Small intestine (tissue), 7 donors: Measurements from ENCODE around the gene UTP25. TPM values are rescaled to one million over a fixed set of nuclear protein-coding genes. Genes with fewer than 3 reads are reported as not detected.
A peak's percentile ranks its signal among the peaks of the same experiment; 100 is the strongest.

Source experiments
- DNase-seq, 2 donors: peaks; one replicate each; pipeline versions ENCODE4 v3.0.0 to v3.0.0-alpha.2; 2013
- FAIRE-seq: peaks from 2 replicates; lab custom pipeline; 2012; peaks lifted over from hg19 to GRCh38; lab: Jason Lieb, UNC
- H3K27ac ChIP-seq, 3 donors: one replicate each; pipeline ENCODE4 v1.5.1; 2013; ENCODE audit warnings: low read length in 2 of 3, mild to moderate bottlenecking in 2 of 3, control low read depth in 1 of 3, inconsistent platforms in 1 of 3, low read depth in 1 of 3, moderate library complexity in 1 of 3
- H3K27me3 ChIP-seq, 3 donors: one replicate each; pipeline ENCODE4 v1.6.1; 2013; ENCODE audit warnings: low read length in 3 of 3, inconsistent platforms in 1 of 3; ENCODE audit not compliant: control insufficient read depth in 3 of 3, insufficient read depth in 3 of 3
- H3K36me3 ChIP-seq, 3 donors: one replicate each; pipeline ENCODE4 v1.6.1; 2013; ENCODE audit warnings: low read length in 3 of 3, inconsistent platforms in 1 of 3, low read depth in 1 of 3, mild to moderate bottlenecking in 1 of 3, moderate library complexity in 1 of 3; ENCODE audit not compliant: control insufficient read depth in 3 of 3, insufficient read depth in 2 of 3
- H3K4me1 ChIP-seq, 3 donors: one replicate each; pipeline ENCODE4 v1.6.1; 2013; ENCODE audit warnings: low read length in 2 of 3, inconsistent platforms in 1 of 3, low read depth in 1 of 3, mild to moderate bottlenecking in 1 of 3, moderate library complexity in 1 of 3; ENCODE audit not compliant: control insufficient read depth in 3 of 3, insufficient read depth in 2 of 3
- H3K4me3 ChIP-seq, 3 donors: one replicate each; pipeline ENCODE4 v1.5.1; 2013; ENCODE audit warnings: low read length in 3 of 3, control low read depth in 1 of 3, inconsistent platforms in 1 of 3, low read depth in 1 of 3, mild to moderate bottlenecking in 1 of 3, moderate library complexity in 1 of 3
- H3K9me3 ChIP-seq, 2 donors: one replicate each; pipeline ENCODE4 v1.6.1; 2013; ENCODE audit warnings: low read depth in 1 of 2, low read length in 1 of 2; ENCODE audit not compliant: control insufficient read depth in 2 of 2, insufficient read depth in 1 of 2
- WGBS, 3 donors: extraction: QIAGEN DNeasy Blood & Tissue Kit; methylation state at CpG; one replicate each; pipeline ENCODE4 v1.1.7; 2013; 5-methylcytosine and 5-hydroxymethylcytosine counted together
- polyA plus RNA-seq, 4 donors: library from polyadenylated mRNA; stranded (reverse) in 3 of 4; unstranded in 1 of 4; fragments of 200-250 nt in 3 of 4; fragments of 120-200 nt in 1 of 4; gene quantifications; one replicate each; pipeline versions ENCODE4 v1.2.1 to v1.2.3, GENCODE V29; 2013
- donor health status: healthy with polysubstance abuse.
- donor health status: control.
- donor health status: control.
- donor health status: Bipolar disorder and iron deficiency.
- donor health status: healthy.

The UTP25 gene
- polyA plus RNA-seq, 4 donors, result 0.89 to 9.8 (median 2.2) TPM

DNA sequence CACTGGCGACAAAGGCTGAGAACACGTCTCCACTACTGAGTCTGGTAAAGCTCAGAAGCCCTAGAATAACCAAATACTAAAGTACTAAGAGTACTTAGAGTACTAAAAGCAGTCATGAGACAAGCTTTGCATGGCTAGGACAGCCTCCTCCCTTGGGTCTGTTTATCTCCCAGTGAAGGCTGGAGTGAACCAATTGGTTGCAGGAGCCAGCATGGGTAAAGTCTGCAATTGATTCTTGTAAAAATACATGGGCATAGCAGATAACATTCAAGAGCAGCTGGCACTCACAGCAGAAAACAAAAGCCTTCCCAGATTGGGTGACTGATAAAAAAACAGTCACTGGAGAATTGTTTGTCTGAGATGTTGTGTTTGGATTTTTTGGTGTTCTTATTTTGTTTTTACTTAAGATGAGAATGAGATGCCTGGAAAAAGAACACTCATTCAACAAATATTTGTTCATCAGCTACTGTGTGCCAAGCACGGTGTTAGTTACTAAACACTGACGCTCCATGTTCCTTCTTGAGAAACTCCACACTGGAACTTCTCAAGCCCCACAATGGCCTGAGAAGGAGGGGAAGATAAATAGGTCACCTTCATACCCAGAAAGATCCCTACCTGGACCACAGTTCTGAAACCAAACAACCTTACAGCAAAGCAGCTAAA, 25.5 kb upstream of the UTP25 start:
- Histone ChIP-seq H3K9me3 (no peaks in the 10 kb centered on the region), H3K27ac (peak overlapping the region; percentile 14 to 75 (median 62)), H3K4me3 (no peak overlapping the region), H3K4me1 (peaks cover 0 to 49% (median 10%) of the 10 kb centered on the region in 3 donors), H3K36me3 (peaks cover 0 to 29% (median 2%) of the 10 kb centered on the region in 3 donors), H3K27me3 (no peaks in the 10 kb centered on the region)
- peak; percentile 62 to 81 for DNase-seq
- WGBS, 3 donors, result 22 to 62% (median 41%) methylated on average over 4 of the region's 4 CpGs
- FAIRE-seq, result no peak

DNA sequence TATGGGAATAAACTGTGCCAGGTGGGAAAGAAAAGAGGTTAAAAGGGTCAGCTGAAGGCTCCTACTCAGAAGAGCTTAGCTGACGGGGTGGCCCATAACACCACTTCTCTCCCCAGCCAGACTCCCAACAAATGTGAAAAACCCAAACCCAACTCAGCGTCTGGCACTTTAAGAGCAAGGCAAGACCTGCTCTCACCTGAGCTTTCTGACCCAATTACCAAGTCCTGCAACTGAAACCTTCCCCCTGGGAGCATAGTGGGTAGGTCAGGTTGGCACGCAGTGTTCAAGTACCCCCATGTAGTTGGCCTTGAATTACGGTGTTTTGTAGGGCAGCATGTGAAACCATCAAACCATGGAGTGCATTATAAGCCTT, 25.0 kb upstream of the UTP25 start:
- no peaks in the 10 kb centered on the region for H3K9me3 ChIP-seq
- FAIRE-seq, result no peak
- 22 to 71% (median 53%) methylated on average over 4 of the region's 4 CpGs for WGBS, 3 donors
- peaks cover 3 to 49% (median 11%) of the 10 kb centered on the region in 3 donors for H3K4me1 ChIP-seq
- peak overlapping the region in 2 of 3 donors; percentile 14 to 75 for H3K27ac ChIP-seq
- no peak for DNase-seq
- H3K27me3 ChIP-seq, result no peaks in the 10 kb centered on the region
- H3K4me3 ChIP-seq, result no peak overlapping the region
- peaks cover 0 to 26% (median 2%) of the 10 kb centered on the region in 3 donors for H3K36me3 ChIP-seq

DNA sequence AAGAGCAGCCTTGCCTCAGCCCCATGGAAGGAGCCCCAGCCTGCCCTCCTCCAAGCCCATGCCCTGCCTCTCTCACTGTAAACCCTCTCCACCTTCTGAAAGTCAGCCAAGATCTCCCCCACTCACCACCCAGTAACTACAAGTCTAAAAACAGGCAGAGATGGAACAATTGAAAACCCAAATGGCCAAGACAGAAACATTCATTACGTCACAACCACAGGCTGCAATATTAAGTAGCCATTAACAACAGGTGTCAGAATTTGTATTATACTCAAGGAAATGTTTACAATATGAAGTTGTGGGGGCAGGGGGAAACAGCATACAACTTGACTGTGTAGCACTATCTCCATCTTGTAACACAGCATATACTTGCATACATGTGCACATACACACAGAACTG, 24.2 kb upstream of the UTP25 start:
- FAIRE-seq, result no peak
- Histone ChIP-seq H3K4me3 (no peak overlapping the region), H3K27ac (peak overlapping the region in 1 of 3 donors; percentile 26), H3K4me1 (peaks cover 3 to 49% (median 11%) of the 10 kb centered on the region in 3 donors), H3K9me3 (no peaks in the 10 kb centered on the region), H3K36me3 (peaks cover 0 to 19% (median 2%) of the 10 kb centered on the region in 3 donors), H3K27me3 (no peaks in the 10 kb centered on the region)
- no peak for DNase-seq
- 23 to 63% (median 39%) methylated on average over 1 of the region's 1 CpG for WGBS, 3 donors

DNA sequence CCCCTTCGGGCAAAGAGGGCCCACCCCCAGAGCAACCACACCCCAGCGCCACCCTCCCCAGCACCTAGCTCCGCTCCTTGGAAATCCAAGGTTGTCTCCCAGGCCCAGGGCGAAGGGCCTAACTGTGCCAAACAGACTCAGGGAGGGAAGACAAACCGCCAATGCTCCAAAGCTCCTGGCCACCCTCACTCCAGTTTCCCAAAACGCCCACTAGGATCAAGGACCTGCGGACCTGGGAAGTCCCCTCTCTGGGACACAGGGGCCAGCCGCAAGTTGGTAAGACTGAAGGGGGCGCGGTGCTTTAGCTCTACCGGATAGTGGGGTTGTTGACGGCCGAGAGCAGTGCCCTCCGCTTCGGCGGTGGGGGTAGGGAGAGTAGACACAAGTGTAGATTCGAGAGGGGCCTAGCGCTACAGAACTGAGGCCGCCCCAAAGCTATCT, 22.4 kb upstream of the UTP25 start:
- peaks cover 3 to 60% (median 11%) of the 10 kb centered on the region in 3 donors for H3K4me1 ChIP-seq
- H3K27me3 ChIP-seq, result no peaks in the 10 kb centered on the region
- peak overlapping the region; percentile 81 to 86 (median 81) for H3K27ac ChIP-seq
- 16 to 33% (median 16%) methylated on average over 19 of the region's 19 CpGs for WGBS, 3 donors
- FAIRE-seq, result no peak
- DNase-seq, result peak; percentile 54 to 69
- H3K36me3 ChIP-seq, result peaks cover 0 to 13% (median 2%) of the 10 kb centered on the region in 3 donors
- peak overlapping the region; percentile 39 to 91 (median 74) for H3K4me3 ChIP-seq
- no peaks in the 10 kb centered on the region for H3K9me3 ChIP-seq

DNA sequence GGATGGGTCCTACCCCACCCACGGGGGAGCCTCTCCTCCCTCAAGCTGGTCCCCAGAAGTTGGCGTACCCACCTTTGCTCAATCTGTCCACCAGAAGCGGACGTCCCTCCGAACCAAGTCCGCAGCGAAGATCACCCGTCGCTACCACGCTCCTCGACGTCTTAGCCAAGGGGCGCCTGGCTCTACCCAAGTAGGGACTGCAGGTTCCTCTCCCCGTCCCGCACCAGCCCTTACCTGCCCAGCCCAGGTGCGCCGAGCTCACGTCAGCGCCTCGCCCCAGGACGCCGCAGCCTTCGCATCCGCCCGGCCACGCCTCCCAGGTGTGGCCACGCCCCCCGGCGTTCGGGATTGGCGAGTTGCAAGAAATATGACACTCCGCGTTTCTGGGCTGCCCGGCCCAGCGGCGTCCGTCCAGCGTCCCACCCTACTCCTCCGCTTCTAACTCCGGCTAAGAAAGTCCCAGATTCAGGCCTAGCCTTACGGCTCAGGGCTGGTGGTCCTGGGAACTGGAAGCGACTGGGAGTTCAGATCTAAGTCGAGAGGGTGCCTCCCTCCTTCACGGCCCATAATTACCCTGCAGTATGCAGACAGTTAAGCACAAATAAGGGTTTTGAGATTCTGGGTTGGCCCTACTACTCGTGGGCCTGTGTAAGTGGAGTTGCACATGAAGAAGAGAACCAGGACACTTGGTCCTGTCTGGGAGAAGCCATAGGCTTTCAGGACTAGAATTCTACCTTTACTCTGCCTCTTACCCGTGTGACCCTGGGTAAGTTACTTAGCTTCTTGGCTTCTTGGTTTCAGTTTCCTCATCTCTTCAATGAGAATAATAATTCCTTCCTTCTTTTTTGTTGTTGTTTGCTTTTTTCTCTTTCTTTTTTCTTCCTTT, 21.7 kb upstream of the UTP25 start, which contains the start of gene IRF6:
Gene IRF6 (minus strand): TSS at position 268 of the 886 bp plus-strand sequence. CDS start 4,729 bp downstream, outside the sequence.
- Histone ChIP-seq H3K9me3 (no peaks in the 10 kb centered on the region), H3K4me1 (peaks cover 3 to 59% (median 11%) of the 10 kb centered on the region in 3 donors), H3K27ac (peak within 1 kb of the TSS; percentile 82 to 87 (median 86)), H3K27me3 (no peaks in the 10 kb centered on the region), H3K36me3 (peaks cover 0 to 8% (median 2%) of the 10 kb centered on the region in 3 donors), H3K4me3 (peak within 1 kb of the TSS; percentile 39 to 91 (median 74))
- FAIRE-seq (no peak), DNase-seq (peak; percentile 97 to 98)
- 2 to 5% (median 4%) methylated on average over 46 of the region's 46 CpGs for WGBS, 3 donors

DNA sequence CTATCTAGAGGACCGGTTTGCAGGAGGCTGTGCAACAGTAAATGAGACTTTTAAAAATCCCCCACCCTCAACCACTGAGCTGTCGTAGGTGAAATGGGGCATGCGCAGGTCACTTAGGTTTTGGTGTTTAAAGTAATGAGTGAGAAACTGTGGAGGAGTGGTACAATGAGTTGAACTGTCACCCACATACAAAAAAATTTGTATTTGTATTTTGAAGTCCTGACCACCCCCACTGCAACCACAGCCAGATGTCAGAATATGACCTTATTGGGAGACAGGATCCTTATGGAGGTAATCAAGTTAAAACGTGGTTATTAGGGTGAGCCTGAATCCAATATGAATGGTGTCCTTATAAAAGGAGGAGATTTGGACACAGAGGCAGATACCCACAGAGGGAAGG, 20.3 kb upstream of the UTP25 start:
- H3K9me3 ChIP-seq, result no peaks in the 10 kb centered on the region
- peaks cover 3 to 48% (median 10%) of the 10 kb centered on the region in 3 donors for H3K4me1 ChIP-seq
- WGBS, 3 donors, result 71 to 79% (median 71%) methylated on average over 4 of the region's 4 CpGs
- peak overlapping the region in 1 of 3 donors; percentile 86 for H3K27ac ChIP-seq
- DNase-seq, result no peak
- H3K27me3 ChIP-seq, result no peaks in the 10 kb centered on the region
- H3K36me3 ChIP-seq, result peaks cover 0 to 3% (median 0%) of the 10 kb centered on the region in 3 donors
- no peak for FAIRE-seq
- no peak overlapping the region for H3K4me3 ChIP-seq

DNA sequence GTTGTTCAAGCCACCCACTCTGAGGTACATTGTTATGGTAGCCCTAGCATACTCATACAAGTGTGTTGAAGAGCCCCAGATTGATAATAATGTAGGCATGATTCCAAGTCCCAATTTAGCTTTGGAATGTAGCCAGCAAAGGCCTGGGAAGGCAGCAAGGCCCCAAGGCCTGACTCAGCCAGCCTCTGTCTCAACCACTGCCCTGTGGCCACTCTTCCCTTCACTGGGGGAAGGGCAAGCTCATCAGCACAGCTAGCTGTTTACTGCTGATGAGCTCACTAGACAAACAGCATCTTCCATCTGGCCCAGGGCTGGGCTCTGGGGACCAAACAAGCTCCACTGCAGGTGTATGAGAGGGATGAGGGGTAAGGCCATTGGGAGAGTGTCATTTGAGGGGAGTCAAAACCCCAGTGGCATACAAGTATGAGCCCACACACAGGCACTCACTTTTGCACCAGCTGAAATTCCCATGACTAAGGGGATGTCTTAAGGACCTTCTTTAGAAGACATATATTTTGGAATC, 19.7 kb upstream of the UTP25 start:
- Histone ChIP-seq H3K4me3 (no peak overlapping the region), H3K36me3 (no peaks in the 10 kb centered on the region), H3K4me1 (peaks cover 3 to 43% (median 6%) of the 10 kb centered on the region in 3 donors), H3K27ac (peak overlapping the region in 1 of 3 donors; percentile 86), H3K27me3 (no peaks in the 10 kb centered on the region), H3K9me3 (no peaks in the 10 kb centered on the region)
- FAIRE-seq (no peak), DNase-seq (peak; percentile 91 to 93)

DNA sequence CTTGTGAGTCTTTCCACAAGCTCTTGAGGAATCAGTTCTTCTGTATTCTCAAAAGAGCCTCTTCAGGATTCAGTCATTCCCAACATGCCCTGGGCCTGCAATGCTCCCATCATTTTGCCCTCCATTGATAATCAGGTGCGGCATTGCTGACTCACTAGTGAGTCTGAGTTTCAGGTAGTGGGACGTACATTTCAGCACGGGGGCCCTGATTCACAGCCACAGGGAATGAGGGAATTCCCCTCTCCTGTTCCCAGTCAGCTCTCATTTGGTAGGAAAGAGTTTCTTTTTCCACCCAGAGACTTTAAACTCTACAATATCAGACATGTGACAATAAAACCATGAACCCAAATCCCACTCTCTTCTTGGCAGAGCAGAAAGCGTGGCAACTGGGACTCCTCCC, 18.2 kb upstream of the UTP25 start:
- peak in 1 of 2 donors; percentile 78 for DNase-seq
- WGBS, 3 donors, result 45 to 70% (median 59%) methylated on average over 4 of the region's 4 CpGs
- H3K4me1 ChIP-seq, result peaks cover 2 to 35% (median 3%) of the 10 kb centered on the region in 3 donors
- no peaks in the 10 kb centered on the region for H3K36me3 ChIP-seq
- H3K27ac ChIP-seq, result peak overlapping the region in 1 of 3 donors; percentile 54
- H3K4me3 ChIP-seq, result no peak overlapping the region
- H3K9me3 ChIP-seq, result no peaks in the 10 kb centered on the region
- H3K27me3 ChIP-seq, result no peaks in the 10 kb centered on the region
- FAIRE-seq, result no peak
